Measurements from ENCODE around the gene MYD88.

MYD88 gene

DNA sequence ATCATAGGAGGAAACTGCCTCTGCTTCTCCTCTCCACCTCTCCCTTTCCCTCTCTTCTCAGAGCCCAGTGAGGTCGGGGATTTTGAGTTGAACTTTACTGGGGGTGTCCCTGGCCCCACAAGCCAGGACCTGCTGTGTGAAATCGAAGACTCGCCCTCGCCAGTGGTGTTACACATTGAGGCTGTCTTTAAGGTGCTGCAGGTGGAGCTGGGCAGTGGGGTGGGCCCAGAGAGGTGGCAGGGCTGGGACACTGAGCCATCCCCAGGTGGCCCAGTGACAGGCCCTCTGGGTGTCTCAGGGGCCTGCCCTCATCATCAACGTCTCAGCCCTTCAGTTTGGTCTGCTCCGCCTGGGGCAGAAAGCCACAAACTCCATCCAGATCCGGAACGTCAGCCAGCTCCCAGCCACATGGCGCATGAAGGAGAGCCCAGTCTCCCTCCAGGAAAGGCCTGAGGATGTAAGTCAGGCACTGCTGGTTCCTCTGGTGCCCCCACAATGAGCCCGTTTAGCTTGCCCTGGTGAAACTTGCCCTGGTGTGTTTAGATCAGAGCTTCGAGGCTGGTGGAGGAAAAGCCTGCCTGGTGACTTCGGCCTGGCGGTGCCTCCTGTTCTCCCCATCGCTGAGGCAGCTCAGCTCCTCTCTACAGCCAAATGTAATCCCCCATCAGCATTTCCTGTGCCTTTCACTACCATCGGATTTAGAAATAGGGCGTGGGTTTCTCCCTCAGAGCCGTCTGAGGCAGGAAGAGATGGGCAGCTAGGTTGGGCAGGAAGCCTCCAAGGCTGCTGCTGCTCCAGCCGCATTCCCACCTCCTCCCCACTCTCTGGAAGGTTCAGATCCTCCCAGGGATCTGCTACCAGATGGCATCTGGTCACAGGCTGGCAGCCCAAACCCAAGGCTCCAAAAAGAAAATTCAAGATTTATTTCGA lies 40.8 kb upstream of the MYD88 start:
- DNase-seq: no peak
- H3K9me3 ChIP-seq: no peaks in the 10 kb centered on the region
- H3K4me3 ChIP-seq (ENCODE audit: low read depth, low read length): no peak overlapping the region
- H3K27me3 ChIP-seq: no peaks in the 10 kb centered on the region
- H3K36me3 ChIP-seq: no peaks in the 10 kb centered on the region
- TF ChIP-seq, protein P1, sequence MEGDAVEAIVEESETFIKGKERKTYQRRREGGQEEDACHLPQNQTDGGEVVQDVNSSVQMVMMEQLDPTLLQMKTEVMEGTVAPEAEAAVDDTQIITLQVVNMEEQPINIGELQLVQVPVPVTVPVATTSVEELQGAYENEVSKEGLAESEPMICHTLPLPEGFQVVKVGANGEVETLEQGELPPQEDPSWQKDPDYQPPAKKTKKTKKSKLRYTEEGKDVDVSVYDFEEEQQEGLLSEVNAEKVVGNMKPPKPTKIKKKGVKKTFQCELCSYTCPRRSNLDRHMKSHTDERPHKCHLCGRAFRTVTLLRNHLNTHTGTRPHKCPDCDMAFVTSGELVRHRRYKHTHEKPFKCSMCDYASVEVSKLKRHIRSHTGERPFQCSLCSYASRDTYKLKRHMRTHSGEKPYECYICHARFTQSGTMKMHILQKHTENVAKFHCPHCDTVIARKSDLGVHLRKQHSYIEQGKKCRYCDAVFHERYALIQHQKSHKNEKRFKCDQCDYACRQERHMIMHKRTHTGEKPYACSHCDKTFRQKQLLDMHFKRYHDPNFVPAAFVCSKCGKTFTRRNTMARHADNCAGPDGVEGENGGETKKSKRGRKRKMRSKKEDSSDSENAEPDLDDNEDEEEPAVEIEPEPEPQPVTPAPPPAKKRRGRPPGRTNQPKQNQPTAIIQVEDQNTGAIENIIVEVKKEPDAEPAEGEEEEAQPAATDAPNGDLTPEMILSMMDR (IDR thresholded peaks at IDR 0.05; ENCODE audit: low read depth, low read length): no peak
- no peaks in the 10 kb centered on the region for H3K4me1 ChIP-seq

DNA sequence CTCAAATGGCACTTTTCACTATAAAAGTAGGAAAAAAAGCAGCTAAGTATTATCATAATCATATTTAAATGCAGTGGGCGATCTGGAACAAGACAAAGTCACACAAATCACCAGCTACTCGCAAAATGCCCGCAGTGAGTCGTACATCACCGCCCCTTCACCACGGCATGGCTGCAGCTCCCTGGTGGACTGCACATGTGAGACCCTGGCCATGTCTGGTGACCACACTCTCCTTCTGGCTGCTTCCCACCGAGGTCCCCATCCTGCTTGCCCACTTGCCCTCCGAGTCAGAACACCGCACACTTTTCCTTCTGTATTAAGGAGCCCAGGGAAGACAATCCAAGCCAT lies 40.1 kb upstream of the MYD88 start:
- no peaks in the 10 kb centered on the region for H3K27me3 ChIP-seq
- TF ChIP-seq, protein P1 (IDR thresholded peaks at IDR 0.05; ENCODE audit: low read depth, low read length): no peak
- no peaks in the 10 kb centered on the region for H3K4me1 ChIP-seq
- H3K36me3 ChIP-seq: no peaks in the 10 kb centered on the region
- DNase-seq: no peak
- no peak overlapping the region for H3K4me3 ChIP-seq (ENCODE audit: low read depth, low read length)
- H3K9me3 ChIP-seq: no peaks in the 10 kb centered on the region

DNA sequence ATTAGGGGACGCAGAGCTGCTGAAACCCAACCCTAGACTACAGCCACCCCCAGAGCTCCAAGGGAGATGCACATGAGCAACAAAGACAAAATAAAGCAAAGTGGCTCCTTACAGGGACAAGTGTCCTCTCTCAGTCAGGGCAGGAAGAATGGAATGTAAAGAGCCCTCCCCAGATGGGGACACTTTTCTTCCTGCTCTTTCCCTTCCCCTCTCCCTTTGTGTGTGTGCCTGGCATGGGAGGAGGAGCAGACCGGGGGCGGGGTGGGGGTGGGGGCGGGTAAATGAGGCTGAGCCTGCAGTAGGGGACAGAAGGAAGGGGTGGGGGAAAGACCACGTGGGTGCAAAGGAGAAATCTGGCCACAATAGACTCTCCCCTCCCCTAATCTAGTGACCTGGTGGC lies 38.9 kb upstream of the MYD88 start:
- H3K4me1 ChIP-seq: no peaks in the 10 kb centered on the region
- no peaks in the 10 kb centered on the region for H3K36me3 ChIP-seq
- no peak for DNase-seq
- TF ChIP-seq, protein P1 (IDR thresholded peaks at IDR 0.05; ENCODE audit: low read depth, low read length): no peak
- H3K27me3 ChIP-seq: no peaks in the 10 kb centered on the region
- no peak overlapping the region for H3K4me3 ChIP-seq (ENCODE audit: low read depth, low read length)
- H3K9me3 ChIP-seq: no peaks in the 10 kb centered on the region

GRCh38 chr3:38100498-38100897 lies 38.0 kb upstream of the MYD88 start:
- no peaks in the 10 kb centered on the region for H3K27me3 ChIP-seq
- no peaks in the 10 kb centered on the region for H3K4me1 ChIP-seq
- no peak overlapping the region for H3K4me3 ChIP-seq (ENCODE audit: low read depth, low read length)
- no peaks in the 10 kb centered on the region for H3K9me3 ChIP-seq
- TF ChIP-seq, protein P1 (IDR thresholded peaks at IDR 0.05; ENCODE audit: low read depth, low read length): no peak
- no peak for DNase-seq
- no peaks in the 10 kb centered on the region for H3K36me3 ChIP-seq

- TF ChIP-seq, protein P1 (IDR thresholded peaks at IDR 0.05; ENCODE audit: low read depth, low read length): no peak
- no peaks in the 10 kb centered on the region for H3K9me3 ChIP-seq
- no peaks in the 10 kb centered on the region for H3K27me3 ChIP-seq
- H3K4me3 ChIP-seq (ENCODE audit: low read depth, low read length): no peak overlapping the region
- DNase-seq: no peak
- no peaks in the 10 kb centered on the region for H3K4me1 ChIP-seq
- no peaks in the 10 kb centered on the region for H3K36me3 ChIP-seq
Observed at GRCh38 chr3:38101811-38102443, 36.5 kb upstream of the MYD88 start.

GRCh38 chr3:38102444-38102814 lies 36.0 kb upstream of the MYD88 start:
- Histone ChIP-seq H3K4me1 (no peaks in the 10 kb centered on the region), H3K36me3 (no peaks in the 10 kb centered on the region), H3K27me3 (no peaks in the 10 kb centered on the region), H3K9me3 (no peaks in the 10 kb centered on the region), H3K4me3 (ENCODE audit: low read depth, low read length) (no peak overlapping the region)
- TF ChIP-seq, protein P1 (IDR thresholded peaks at IDR 0.05; ENCODE audit: low read depth, low read length): no peak
- no peak for DNase-seq

All from BE2C (cell line).